Cardiac septum (tissue), 1 donor: ENCODE measurements around the gene GSTO1. TPM values are rescaled to one million over a fixed set of nuclear protein-coding genes. Genes with fewer than 3 reads are reported as not detected.
"Not testable (repeated sequence)": the region's sequence is repeated elsewhere in the genome, so short reads cannot be mapped to it uniquely, and the experiment has no call there.

Source experiments
- DNase-seq: peaks from one replicate; pipeline ENCODE4 v3.0.0-alpha.2; 2020; ENCODE audit warnings: low spot score
- intact Hi-C: fragments of 100-400 bp; cut with DNase I; formaldehyde crosslinking; loops from one replicate; pipeline ENCODE4 v1.14.0; 2022
- long read RNA-seq: library from polyadenylated mRNA; unstranded; transcript quantifications from one replicate; pipeline ENCODE4 v2.0.0, GENCODE V29; 2021
- total RNA-seq: library from RNA; stranded (reverse); fragmentation: NEBNext Ultra II Directional; extraction: Animal tissue kit (Norgen Biotek cat#: 25700); gene quantifications from one replicate; pipeline ENCODE4 v1.2.1, GENCODE V29; 2021
- donor health status: DM: no; HTN: no; CAD: no.

The GSTO1 gene
- total RNA-seq = 209 TPM
- long read RNA-seq, transcript GSTO1-204 (5 exons, 829 nt) = minor isoform, 24 of 190 reads
- long read RNA-seq, transcript GSTO1-201 (5 exons, 900 nt) = minor isoform, 5 of 190 reads
- long read RNA-seq, transcript GSTO1-202 (6 exons, 972 nt) = major isoform, 148 of 190 reads
- long read RNA-seq, partial matches to known transcripts = 4 of 190 reads
- long read RNA-seq, other reads (novel, unspliced or antisense) = 6 of 190 reads

- intact Hi-C loops = loop anchor here (2.0 kb wide), 1 partner anchor 22 kb away; the partner anchor contains the start of gene CFAP43
- DNase-seq = peak; percentile 95
These were observed at the start of gene GSTO1 for GRCh38 chr10:104254493-104255310. Gene GSTO1 (plus strand): TSS chr10:104254892. CDS start chr10:104254929, 37 bp downstream.

- intact Hi-C loops = loop anchor here (2.0 kb wide), 1 partner anchor 320 kb away; no protein-coding TSS in a partner anchor
- no peak for DNase-seq
These were observed 46.0 kb upstream of the GSTO1 start for GRCh38 chr10:104208730-104209129.

GRCh38 chr10:104209575-104210198, 45.0 kb upstream of the GSTO1 start:
- intact Hi-C loops = loop anchor here (2.0 kb wide), 2 partner anchors 161 to 321 kb away; no protein-coding TSS in a partner anchor
- DNase-seq = no peak

GRCh38 chr10:104216631-104217030, 38.1 kb upstream of the GSTO1 start:
- intact Hi-C loops = no loop called here

GRCh38 chr10:104218751-104219150, 35.9 kb upstream of the GSTO1 start:
- no peak for DNase-seq
- intact Hi-C loops = no loop called here

More at GRCh38 chr10:104216631-104217030, 38.1 kb upstream of the GSTO1 start:
- DNase-seq = no peak

- intact Hi-C loops = no loop called here
- DNase-seq = no peak
These were observed 34.2 kb upstream of the GSTO1 start for GRCh38 chr10:104220522-104220921.

GRCh38 chr10:104223304-104223703, 31.4 kb upstream of the GSTO1 start:
- intact Hi-C loops = no loop called here
- no peak for DNase-seq

- DNase-seq = no peak
- intact Hi-C loops = no loop called here
These were observed 24.2 kb upstream of the GSTO1 start for GRCh38 chr10:104230490-104230889.

- DNase-seq = peak; percentile 99
These were observed 22.7 kb upstream of the GSTO1 start, which contains the start of gene CFAP43 for GRCh38 chr10:104231784-104232612. Gene CFAP43 (minus strand): TSS chr10:104232364. CDS start chr10:104232246, 118 bp downstream.

GRCh38 chr10:104232613-104233102, 22.0 kb upstream of the GSTO1 start:
- DNase-seq = no peak
- intact Hi-C loops = loop anchor here (2.0 kb wide), 1 partner anchor 22 kb away; the partner anchor contains the start of gene GSTO1

More at GRCh38 chr10:104231784-104232612, 22.7 kb upstream of the GSTO1 start, which contains the start of gene CFAP43:
- intact Hi-C loops = loop anchor here (2.0 kb wide), 1 partner anchor 23 kb away; the partner anchor contains the start of gene GSTO1

- intact Hi-C loops = loop anchor here (2.0 kb wide), 1 partner anchor 21 kb away; the partner anchor contains the start of gene GSTO1
These were observed 20.9 kb upstream of the GSTO1 start for GRCh38 chr10:104233817-104234216.

GRCh38 chr10:104234934-104235333, 19.8 kb upstream of the GSTO1 start:
- intact Hi-C loops = no loop called here
- DNase-seq = no peak

More at GRCh38 chr10:104233817-104234216, 20.9 kb upstream of the GSTO1 start:
- no peak for DNase-seq

GRCh38 chr10:104235801-104236200, 18.9 kb upstream of the GSTO1 start:
- intact Hi-C loops = no loop called here
- no peak for DNase-seq

GRCh38 chr10:104240078-104240477, 14.6 kb upstream of the GSTO1 start:
- no peak for DNase-seq
- intact Hi-C loops = no loop called here

- DNase-seq = no peak
- intact Hi-C loops = no loop called here
These were observed 12.1 kb upstream of the GSTO1 start for GRCh38 chr10:104242545-104242944.

GRCh38 chr10:104243009-104243408, 11.7 kb upstream of the GSTO1 start:
- DNase-seq, intact Hi-C loops: not testable (repeated sequence)

- intact Hi-C loops = no loop called here
- no peak for DNase-seq
These were observed 11.2 kb upstream of the GSTO1 start for GRCh38 chr10:104243512-104243911.

- DNase-seq = no peak
- intact Hi-C loops = no loop called here
These were observed 9.5 kb upstream of the GSTO1 start for GRCh38 chr10:104245066-104245632.
